Activated CD4-positive, alpha-beta T cell treated with anti-CD3 and anti-CD28 coated beads for 24 hours (primary cell): Measurements from ENCODE around the gene BLOC1S5.
"Not testable (repeated sequence)": the region's sequence is repeated elsewhere in the genome, so short reads cannot be mapped to it uniquely, and the experiment has no call there.

ENCODE experiments used
- DNase-seq, 2 donors: peaks; one replicate each; pipeline ENCODE4 v3.0.0-alpha.2; 2020; ENCODE audit warnings: low read depth in 2 of 2

The BLOC1S5 gene

DNA sequence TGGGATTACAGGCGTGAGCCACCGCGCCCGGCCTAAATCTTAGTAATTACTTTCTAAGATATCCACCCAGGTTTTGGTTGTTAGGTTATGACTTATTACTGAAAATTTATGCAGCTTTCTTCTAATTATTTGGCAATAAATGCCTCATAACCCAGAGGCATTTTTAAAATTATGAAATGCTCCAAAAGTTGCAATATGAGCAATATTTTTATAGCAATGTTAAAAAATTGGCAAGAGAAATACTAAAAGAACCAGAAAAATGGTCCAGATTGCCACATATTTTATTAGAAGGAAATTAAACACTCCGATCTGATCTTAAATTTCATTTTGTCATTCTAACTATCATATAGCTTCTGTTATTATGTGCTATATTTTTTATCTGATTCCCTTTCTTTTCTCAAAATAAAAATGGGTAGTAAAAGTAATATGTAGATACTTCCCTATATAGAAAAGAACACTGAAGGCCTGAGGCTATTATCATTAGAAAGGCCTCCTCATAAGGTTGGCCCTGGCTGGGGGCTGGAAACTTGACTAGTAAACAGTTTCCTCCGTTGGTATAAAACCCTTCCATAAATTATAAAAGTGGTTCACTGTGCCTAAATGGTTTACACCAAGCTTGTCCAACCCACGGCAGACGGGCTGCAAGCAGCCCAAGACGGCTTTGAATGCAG is 22.1 kb downstream of the BLOC1S5 start:
- DNase-seq, result no peak

DNA sequence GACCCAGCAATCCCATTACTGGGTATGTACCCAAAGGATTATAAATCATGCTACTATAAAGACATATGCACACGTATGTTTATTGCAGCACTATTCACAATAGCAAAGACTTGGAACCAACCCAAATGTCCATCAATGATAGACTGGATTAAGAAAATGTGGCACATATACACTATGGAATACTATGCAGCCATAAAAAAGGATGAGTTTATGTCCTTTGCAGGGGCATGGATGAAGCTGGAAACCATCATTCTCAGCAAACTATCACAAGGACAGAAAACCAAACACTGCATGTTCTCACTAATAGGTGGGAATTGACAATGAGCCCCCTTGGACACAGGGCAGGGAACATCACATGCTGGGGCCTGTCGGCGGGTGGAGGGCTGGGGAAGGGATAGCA is 30.1 kb downstream of the BLOC1S5 start:
- not testable (repeated sequence) for DNase-seq

- no peak for DNase-seq
Observed at GRCh38 chr6:8030920-8031319, 33.3 kb downstream of the BLOC1S5 start.

GRCh38 chr6:8029243-8029870 is 34.8 kb downstream of the BLOC1S5 start:
- no peak for DNase-seq

- DNase-seq, result no peak
Observed at GRCh38 chr6:8027965-8028651, 36.1 kb downstream of the BLOC1S5 start.

DNA sequence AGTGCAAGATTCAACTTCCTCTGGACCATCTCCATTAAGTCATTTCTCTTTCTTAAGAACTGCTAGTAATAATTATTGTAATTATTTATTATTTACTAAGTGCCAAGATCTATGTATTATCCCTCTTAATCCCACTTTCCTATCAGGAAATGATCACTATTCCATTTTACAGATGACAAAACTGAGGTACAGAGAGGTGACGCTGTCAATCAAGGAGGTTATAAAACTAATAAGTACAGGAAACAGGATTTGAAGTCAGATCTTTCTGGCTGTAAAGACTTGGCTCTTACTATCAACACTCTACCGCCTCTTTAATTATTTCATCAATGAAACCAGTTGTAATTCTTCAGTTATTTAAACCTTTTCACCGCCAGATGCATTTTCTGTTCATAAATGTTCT is 37.4 kb downstream of the BLOC1S5 start:
- no peak for DNase-seq

DNA sequence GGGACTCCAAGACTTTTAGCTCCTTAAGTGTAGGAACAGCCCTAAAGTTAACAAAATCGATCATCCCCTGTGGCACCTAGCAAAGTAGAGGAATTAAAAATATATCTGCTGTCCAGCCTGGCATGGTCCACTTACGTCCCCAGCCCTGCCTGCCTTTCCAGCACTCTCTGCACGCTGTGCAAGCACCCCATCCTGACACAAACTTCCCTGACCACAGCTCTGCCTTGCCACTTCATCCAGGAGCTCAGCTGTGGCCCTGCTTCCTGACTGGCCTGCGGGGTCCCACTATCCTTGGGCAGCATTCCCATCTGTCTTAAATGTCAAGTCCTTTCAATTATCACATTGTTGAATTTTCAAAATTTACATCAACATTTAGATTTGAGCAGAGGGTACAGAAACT is 39.0 kb downstream of the BLOC1S5 start:
- no peak for DNase-seq

DNA sequence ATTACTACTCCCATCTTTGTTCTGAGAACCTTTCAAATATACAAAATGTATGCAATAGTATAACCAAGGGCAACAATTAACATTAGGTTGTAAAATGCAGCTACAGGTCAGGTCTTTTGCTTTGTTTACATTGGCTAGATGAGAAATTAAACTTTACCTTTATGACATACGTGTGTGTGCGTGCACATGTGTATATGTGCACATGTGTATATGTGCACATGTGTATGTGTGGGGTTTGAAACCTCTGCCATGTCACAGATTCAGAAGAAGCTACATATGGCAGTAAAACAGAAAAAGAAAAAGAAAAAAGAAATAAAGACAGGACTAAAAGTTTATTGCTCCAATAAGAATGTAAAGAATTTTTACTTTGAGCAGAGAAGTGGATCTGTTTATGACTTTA is 40.6 kb downstream of the BLOC1S5 start:
- no peak for DNase-seq

- no peak for DNase-seq
Observed at GRCh38 chr6:8020083-8020482, 44.1 kb downstream of the BLOC1S5 start.

- no peak for DNase-seq
Observed at GRCh38 chr6:8017705-8018104, 46.5 kb downstream of the BLOC1S5 start.

DNA sequence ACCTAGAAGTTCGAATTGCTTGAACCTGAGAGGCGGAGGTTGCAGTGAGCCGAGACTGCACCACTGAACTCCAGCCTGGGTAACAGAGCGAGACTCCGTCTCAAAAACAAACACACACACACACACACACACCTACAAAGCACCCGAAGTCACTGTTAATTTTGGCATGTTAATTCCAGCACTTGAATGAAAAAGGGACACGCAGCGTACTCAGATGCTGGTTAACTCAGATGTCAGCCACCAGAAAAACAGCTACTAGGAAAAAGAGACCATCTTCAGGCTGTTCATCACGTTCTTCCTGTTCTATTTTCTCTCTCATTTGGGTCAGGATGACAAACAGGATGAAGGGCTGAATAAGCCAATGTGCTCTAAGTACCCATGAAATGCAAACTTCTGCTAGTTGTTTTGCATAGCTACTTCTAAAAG is 46.9 kb downstream of the BLOC1S5 start:
- no peak for DNase-seq

GRCh38 chr6:8014947-8015346 is 49.2 kb downstream of the BLOC1S5 start:
- no peak for DNase-seq

DNA sequence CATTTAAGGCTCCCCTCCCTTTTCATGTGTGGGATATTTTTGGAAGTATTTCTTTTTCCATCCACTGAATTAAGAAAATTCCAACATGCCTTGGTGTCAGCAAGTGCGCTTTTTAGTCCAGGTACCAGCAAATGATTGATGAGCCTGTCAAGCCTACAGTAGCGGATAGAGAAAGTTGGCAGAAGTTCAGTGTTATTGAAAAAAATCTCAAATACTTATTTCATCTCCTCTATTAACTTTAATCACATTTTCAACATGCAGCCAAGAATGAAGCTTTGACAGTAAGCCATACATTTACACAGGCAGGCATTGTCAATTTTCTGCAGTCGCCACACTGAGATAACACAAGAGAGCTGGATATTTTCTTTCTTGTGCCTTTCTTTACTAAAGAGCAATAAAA is 50.4 kb downstream of the BLOC1S5 start:
- DNase-seq, result no peak

GRCh38 chr6:8006208-8006607 is 58.0 kb downstream of the BLOC1S5 start:
- no peak for DNase-seq

GRCh38 chr6:8005136-8005535 is 59.1 kb downstream of the BLOC1S5 start:
- DNase-seq, result no peak

DNA sequence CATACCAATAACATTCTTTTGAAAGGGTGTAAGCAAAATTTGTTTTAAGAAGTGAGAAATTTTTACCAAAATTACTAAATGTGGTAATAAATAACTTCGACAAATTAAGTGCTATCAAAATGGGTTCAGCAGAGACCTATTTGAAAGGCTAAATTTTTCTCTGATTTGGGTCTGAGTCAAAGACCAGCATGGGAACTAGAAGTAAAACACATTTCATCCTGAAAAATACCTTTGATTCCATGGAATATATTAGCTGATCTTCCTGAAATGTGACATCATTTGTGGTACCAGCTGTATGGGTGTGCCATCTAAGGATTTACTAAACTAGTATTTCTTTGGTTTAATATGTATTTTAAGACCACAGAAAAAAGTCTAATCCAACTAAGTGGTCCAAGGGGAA is 63.6 kb downstream of the BLOC1S5 start:
- no peak for DNase-seq

GRCh38 chr6:8000188-8000596 is 64.0 kb downstream of the BLOC1S5 start:
- DNase-seq, result no peak

- DNase-seq, result no peak
Observed at GRCh38 chr6:7999201-7999600, 65.0 kb downstream of the BLOC1S5 start.

DNA sequence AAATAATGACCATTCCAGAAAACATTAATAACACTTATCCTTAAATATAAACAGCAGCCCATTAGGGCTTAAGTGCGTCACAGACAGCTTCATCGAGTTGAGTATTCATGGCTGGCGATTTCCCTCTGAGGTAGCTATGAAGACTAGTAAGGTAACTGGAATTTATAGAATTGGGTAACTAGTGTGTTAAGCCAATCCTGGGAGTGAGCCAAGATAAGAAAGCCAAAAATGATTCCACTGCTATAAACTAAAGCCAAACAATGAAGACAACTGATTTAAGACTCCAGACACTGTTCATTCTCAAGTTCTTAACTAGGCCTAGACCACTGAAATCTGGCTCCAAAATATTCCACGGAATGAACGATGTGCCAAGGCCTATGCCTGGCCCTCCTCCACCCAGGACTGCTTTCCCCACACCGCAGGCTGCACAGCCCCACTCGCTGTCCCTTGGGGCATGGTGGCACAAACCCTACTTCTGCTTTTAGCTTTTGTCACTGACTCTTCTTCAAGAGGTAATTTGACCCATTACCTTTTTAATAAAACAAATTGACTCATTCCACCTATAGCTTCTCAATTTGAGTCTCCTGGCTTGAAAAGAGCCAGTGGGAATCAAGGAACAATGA is 66.0 kb downstream of the BLOC1S5 start:
- no peak for DNase-seq

- no peak for DNase-seq
Observed at GRCh38 chr6:7997286-7997685, 66.9 kb downstream of the BLOC1S5 start.

DNA sequence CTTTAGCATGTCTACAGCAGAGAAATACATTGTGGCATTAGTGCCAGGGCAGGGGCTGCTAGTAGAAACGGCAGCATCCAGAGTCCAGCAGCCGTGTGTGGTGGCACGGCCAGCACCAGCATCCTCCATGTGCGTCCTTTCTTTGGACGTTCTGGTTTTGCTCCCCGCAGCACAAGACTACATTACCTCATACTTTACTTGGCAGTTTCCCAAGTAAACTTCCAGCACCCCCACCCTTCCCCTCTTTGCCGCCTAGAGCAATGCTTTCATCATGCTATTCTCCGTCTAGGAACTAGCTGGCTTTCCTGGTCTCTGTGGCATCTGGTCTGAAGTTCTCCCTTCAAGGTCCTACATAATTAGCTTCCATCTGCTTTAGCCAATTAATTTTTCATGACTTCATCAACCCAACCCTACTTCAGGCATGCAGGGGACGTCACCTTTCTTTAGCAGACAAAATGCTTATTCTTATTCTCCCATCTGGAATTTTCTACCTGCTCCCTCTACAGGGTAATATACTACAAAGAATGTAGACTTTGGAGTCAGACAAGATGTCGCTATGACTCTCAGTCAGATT is 67.6 kb downstream of the BLOC1S5 start:
- no peak for DNase-seq

DNA sequence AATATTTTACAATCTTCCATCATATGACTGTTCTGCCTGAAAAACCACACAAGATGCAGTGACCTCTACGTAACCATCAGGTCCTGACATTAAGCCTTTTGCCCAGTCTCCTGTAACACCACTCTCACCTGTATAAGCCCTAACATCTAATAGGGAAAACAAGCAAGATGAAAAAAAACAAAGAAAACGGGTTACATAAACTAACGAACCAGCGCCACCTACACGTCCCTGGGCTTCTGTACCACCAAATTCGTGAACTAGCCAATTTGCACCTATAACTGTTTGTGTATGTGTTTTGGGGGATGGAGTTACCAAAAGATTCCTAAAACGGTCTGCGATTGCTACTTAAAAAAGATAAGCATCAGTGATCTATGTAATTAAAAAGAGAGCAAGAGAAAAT is 70.2 kb downstream of the BLOC1S5 start:
- no peak for DNase-seq
